ENCODE data around the gene RLN3.

GRCh38 chr19:14035706-14036105 is 7.8 kb downstream of the RLN3 start:
- TF ChIP-seq CTCF (IDR thresholded peaks at IDR 0.05 in 8 of 11, conservative IDR thresholded peaks at IDR 0.05 in 3 of 11) (no peak), POLR2AphosphoS5 (IDR thresholded peaks at IDR 0.05) (no peak)
